ENCODE measurements around the gene PRDM15.
A peak's percentile ranks its signal among the peaks of the same experiment; 100 is the strongest.

Gene PRDM15

GRCh38 chr21:41898998-41899397 lies 19.9 kb upstream of the PRDM15 start:
- no peak for TF ChIP-seq SPI1 (IDR thresholded peaks at IDR 0.05; ENCODE audit: low read depth, low read length)
- TF ChIP-seq POLR2AphosphoS5 (IDR thresholded peaks at IDR 0.05; ENCODE audit: low read depth, low read length): no peak
- no peak for TF ChIP-seq POLR2A (IDR thresholded peaks at IDR 0.05; ENCODE audit: low read depth, low read length)
- no peak for TF ChIP-seq TAF1 (IDR thresholded peaks at IDR 0.05; ENCODE audit: low read depth, low read length)
- TF ChIP-seq PAX5 (IDR thresholded peaks at IDR 0.05; ENCODE audit: insufficient read depth, low read length, severe bottlenecking): no peak
- TF ChIP-seq POU2F2 (IDR thresholded peaks at IDR 0.05; ENCODE audit: low read depth, low read length): no peak
- no peak for FAIRE-seq
- no peak for DNase-seq (ENCODE audit: insufficient read length, low spot score)

GRCh38 chr21:41897700-41898099 lies 18.6 kb upstream of the PRDM15 start:
- TF ChIP-seq POLR2A (IDR thresholded peaks at IDR 0.05; ENCODE audit: low read depth, low read length) (no peak), PAX5 (IDR thresholded peaks at IDR 0.05; ENCODE audit: insufficient read depth, low read length, severe bottlenecking) (no peak), TAF1 (IDR thresholded peaks at IDR 0.05; ENCODE audit: low read depth, low read length) (no peak), SPI1 (IDR thresholded peaks at IDR 0.05; ENCODE audit: low read depth, low read length) (no peak)
- FAIRE-seq (peak; percentile 20), DNase-seq (ENCODE audit: insufficient read length, low spot score) (no peak)

GRCh38 chr21:41897047-41897669 lies 18.0 kb upstream of the PRDM15 start:
- FAIRE-seq: no peak
- no peak for TF ChIP-seq TAF1 (IDR thresholded peaks at IDR 0.05; ENCODE audit: low read depth, low read length)
- no peak for TF ChIP-seq PAX5 (IDR thresholded peaks at IDR 0.05; ENCODE audit: insufficient read depth, low read length, severe bottlenecking)
- TF ChIP-seq SPI1 (IDR thresholded peaks at IDR 0.05; ENCODE audit: low read depth, low read length): no peak
- TF ChIP-seq POLR2A (IDR thresholded peaks at IDR 0.05; ENCODE audit: low read depth, low read length): no peak
- TF ChIP-seq POU2F2 (IDR thresholded peaks at IDR 0.05; ENCODE audit: low read depth, low read length): no peak
- TF ChIP-seq POLR2AphosphoS5 (IDR thresholded peaks at IDR 0.05; ENCODE audit: low read depth, low read length): no peak
- no peak for DNase-seq (ENCODE audit: insufficient read length, low spot score)

GRCh38 chr21:41895643-41896493 lies 16.7 kb upstream of the PRDM15 start:
- no peak for TF ChIP-seq POLR2AphosphoS5 (IDR thresholded peaks at IDR 0.05; ENCODE audit: low read depth, low read length)
- no peak for TF ChIP-seq PAX5 (IDR thresholded peaks at IDR 0.05; ENCODE audit: insufficient read depth, low read length, severe bottlenecking)
- FAIRE-seq (peak; percentile 90), DNase-seq (ENCODE audit: insufficient read length, low spot score) (peak; percentile 48)

GRCh38 chr21:41894922-41895557 lies 15.9 kb upstream of the PRDM15 start:
- DNase-seq (ENCODE audit: insufficient read length, low spot score) (no peak), FAIRE-seq (peak; percentile 52)
- TF ChIP-seq POLR2AphosphoS5 (IDR thresholded peaks at IDR 0.05; ENCODE audit: low read depth, low read length) (no peak), POLR2A (IDR thresholded peaks at IDR 0.05; ENCODE audit: low read depth, low read length) (no peak), POU2F2 (IDR thresholded peaks at IDR 0.05; ENCODE audit: low read depth, low read length) (no peak), SPI1 (IDR thresholded peaks at IDR 0.05; ENCODE audit: low read depth, low read length) (no peak), TAF1 (IDR thresholded peaks at IDR 0.05; ENCODE audit: low read depth, low read length) (no peak), PAX5 (IDR thresholded peaks at IDR 0.05; ENCODE audit: insufficient read depth, low read length, severe bottlenecking) (no peak)

- FAIRE-seq: no peak
- DNase-seq (ENCODE audit: insufficient read length, low spot score): no peak
- no peak for TF ChIP-seq POU2F2 (IDR thresholded peaks at IDR 0.05; ENCODE audit: low read depth, low read length)
- TF ChIP-seq TAF1 (IDR thresholded peaks at IDR 0.05; ENCODE audit: low read depth, low read length): no peak
- TF ChIP-seq SPI1 (IDR thresholded peaks at IDR 0.05; ENCODE audit: low read depth, low read length): no peak
Observed at GRCh38 chr21:41894511-41894910, 15.4 kb upstream of the PRDM15 start.

- DNase-seq (ENCODE audit: insufficient read length, low spot score) (no peak), FAIRE-seq (no peak)
- TF ChIP-seq SPI1 (IDR thresholded peaks at IDR 0.05; ENCODE audit: low read depth, low read length): no peak
Observed at GRCh38 chr21:41892726-41893125, 13.6 kb upstream of the PRDM15 start.

GRCh38 chr21:41891132-41891531 lies 12.0 kb upstream of the PRDM15 start:
- no peak for FAIRE-seq
- TF ChIP-seq POLR2AphosphoS5 (IDR thresholded peaks at IDR 0.05; ENCODE audit: low read depth, low read length) (no peak), POU2F2 (IDR thresholded peaks at IDR 0.05; ENCODE audit: low read depth, low read length) (no peak), PAX5 (IDR thresholded peaks at IDR 0.05; ENCODE audit: insufficient read depth, low read length, severe bottlenecking) (no peak)

GRCh38 chr21:41890355-41890754 lies 11.2 kb upstream of the PRDM15 start:
- TF ChIP-seq POLR2A (IDR thresholded peaks at IDR 0.05; ENCODE audit: low read depth, low read length) (no peak), PAX5 (IDR thresholded peaks at IDR 0.05; ENCODE audit: insufficient read depth, low read length, severe bottlenecking) (no peak), POU2F2 (IDR thresholded peaks at IDR 0.05; ENCODE audit: low read depth, low read length) (no peak), TAF1 (IDR thresholded peaks at IDR 0.05; ENCODE audit: low read depth, low read length) (no peak), SPI1 (IDR thresholded peaks at IDR 0.05; ENCODE audit: low read depth, low read length) (no peak), POLR2AphosphoS5 (IDR thresholded peaks at IDR 0.05; ENCODE audit: low read depth, low read length) (no peak)
- FAIRE-seq (no peak), DNase-seq (ENCODE audit: insufficient read length, low spot score) (no peak)

More at GRCh38 chr21:41891132-41891531, 12.0 kb upstream of the PRDM15 start:
- no peak for DNase-seq (ENCODE audit: insufficient read length, low spot score)

Data from GM12891 (cell line).